Mucosa of descending colon (tissue), 3 donors: ENCODE data around the gene GPANK1. TPM values are rescaled to one million over a fixed set of nuclear protein-coding genes. Genes with fewer than 3 reads are reported as not detected.

Experiments used
- ATAC-seq: fragments of 200-7000 bp; cut with Tn5 transposase; one replicate; pipeline ENCODE4 v1.9.1; 2020; ENCODE audit warnings: mild to moderate bottlenecking, moderate library complexity
- DNase-seq, 3 donors: peaks; one replicate each; pipeline ENCODE4 v3.0.0-alpha.2; 2020
- H3K36me3 ChIP-seq: fragments of 200-600 bp; one replicate; pipeline ENCODE4 v1.8.0; 2021; ENCODE audit warnings: low read depth, mild to moderate bottlenecking
- H3K4me1 ChIP-seq: fragments of 200-600 bp; one replicate; pipeline ENCODE4 v1.8.0; 2021; ENCODE audit warnings: low read depth, mild to moderate bottlenecking
- H3K4me3 ChIP-seq: fragments of 200-600 bp; one replicate; pipeline ENCODE4 v1.8.0; 2021; ENCODE audit warnings: mild to moderate bottlenecking
- H3K9me3 ChIP-seq: fragments of 200-600 bp; one replicate; pipeline ENCODE4 v1.8.0; 2021; ENCODE audit warnings: mild to moderate bottlenecking
- intact Hi-C, 2 donors: fragments of 100-400 bp; cut with DNase I in 1 of 2; cut with micrococcal nuclease in 1 of 2; formaldehyde crosslinking; loops; one replicate each; pipeline versions ENCODE4 v1.11.0 to v1.11.1; 2022; cut with DNase I, micrococcal nuclease
- total RNA-seq, 3 donors: library from RNA; stranded (reverse); fragmentation: NEBNext Ultra II Directional in 2 of 3; extraction: Animal tissue kit (Norgen Biotek cat#: 25700) in 2 of 3; gene quantifications; one replicate each; pipeline versions ENCODE4 v1.2.1 to v1.2.4, GENCODE V29; 2021 to 2023
- TF ChIP-seq, protein P1 (sequence below): fragments of 200-600 bp; IDR thresholded peaks from one replicate; pipeline ENCODE4 v1.8.0; 2022; ENCODE audit warnings: antibody characterized with exemption, mild to moderate bottlenecking
- donor health status: DM: no; HTN: no; CAD: no; lungs with moderate emphysema.
- donor health status: DM: no; HTN: no; CAD: no.
- donor health status: DM: no; HTN: yes; CAD: no.

The GPANK1 gene
- total RNA-seq, 3 donors from 2014 or later = 13.4 to 17.7 (median 17.4) TPM

DNA sequence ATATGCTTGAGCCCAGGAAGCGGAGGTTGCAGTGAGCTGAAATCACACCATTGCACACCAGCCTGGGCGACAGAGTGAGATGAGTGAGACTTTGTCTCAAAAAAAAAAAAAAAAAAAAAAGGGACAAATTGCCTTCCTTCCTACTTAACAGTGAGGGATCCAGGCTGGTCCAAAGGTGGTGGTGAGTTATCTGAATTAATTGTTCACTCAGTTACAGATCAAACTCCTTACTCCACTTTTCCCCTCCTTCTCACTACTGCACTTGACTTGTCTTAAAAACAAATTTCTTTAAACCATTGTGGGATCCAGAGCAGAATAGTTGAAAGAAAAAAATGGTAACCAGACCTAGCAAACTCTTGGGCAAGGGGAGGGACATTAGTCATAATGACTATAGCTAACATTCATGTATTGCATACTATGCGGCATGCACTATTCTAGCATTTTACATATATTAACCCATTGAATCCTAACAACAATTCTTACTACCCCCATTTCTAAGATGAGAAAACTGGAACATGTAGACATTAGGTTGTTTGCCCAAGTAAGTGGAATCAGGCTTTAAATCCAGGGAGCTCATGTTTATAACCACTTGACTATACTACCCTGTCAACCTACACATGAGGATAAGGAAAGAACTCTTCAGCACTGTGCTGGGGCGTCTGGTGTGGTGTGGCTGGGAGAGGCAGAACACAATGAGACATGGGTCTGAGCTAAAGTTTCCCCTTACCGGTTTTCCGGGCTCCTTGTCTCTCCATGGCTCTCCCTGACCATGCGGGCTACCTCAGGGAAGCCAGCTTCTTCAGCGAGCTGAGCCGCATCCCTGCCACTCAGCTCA lies 1.5 kb downstream of the GPANK1 start:
- no peaks in the 10 kb centered on the region for H3K9me3 ChIP-seq
- H3K36me3 ChIP-seq = no peaks in the 10 kb centered on the region
- DNase-seq = no peak
- H3K4me1 ChIP-seq = peaks cover 42% of the 10 kb centered on the region
- intact Hi-C loops = no loop called here
- H3K4me3 ChIP-seq = no peak overlapping the region
- ATAC-seq = no peak
- TF ChIP-seq, protein P1, sequence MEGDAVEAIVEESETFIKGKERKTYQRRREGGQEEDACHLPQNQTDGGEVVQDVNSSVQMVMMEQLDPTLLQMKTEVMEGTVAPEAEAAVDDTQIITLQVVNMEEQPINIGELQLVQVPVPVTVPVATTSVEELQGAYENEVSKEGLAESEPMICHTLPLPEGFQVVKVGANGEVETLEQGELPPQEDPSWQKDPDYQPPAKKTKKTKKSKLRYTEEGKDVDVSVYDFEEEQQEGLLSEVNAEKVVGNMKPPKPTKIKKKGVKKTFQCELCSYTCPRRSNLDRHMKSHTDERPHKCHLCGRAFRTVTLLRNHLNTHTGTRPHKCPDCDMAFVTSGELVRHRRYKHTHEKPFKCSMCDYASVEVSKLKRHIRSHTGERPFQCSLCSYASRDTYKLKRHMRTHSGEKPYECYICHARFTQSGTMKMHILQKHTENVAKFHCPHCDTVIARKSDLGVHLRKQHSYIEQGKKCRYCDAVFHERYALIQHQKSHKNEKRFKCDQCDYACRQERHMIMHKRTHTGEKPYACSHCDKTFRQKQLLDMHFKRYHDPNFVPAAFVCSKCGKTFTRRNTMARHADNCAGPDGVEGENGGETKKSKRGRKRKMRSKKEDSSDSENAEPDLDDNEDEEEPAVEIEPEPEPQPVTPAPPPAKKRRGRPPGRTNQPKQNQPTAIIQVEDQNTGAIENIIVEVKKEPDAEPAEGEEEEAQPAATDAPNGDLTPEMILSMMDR = no peak

DNA sequence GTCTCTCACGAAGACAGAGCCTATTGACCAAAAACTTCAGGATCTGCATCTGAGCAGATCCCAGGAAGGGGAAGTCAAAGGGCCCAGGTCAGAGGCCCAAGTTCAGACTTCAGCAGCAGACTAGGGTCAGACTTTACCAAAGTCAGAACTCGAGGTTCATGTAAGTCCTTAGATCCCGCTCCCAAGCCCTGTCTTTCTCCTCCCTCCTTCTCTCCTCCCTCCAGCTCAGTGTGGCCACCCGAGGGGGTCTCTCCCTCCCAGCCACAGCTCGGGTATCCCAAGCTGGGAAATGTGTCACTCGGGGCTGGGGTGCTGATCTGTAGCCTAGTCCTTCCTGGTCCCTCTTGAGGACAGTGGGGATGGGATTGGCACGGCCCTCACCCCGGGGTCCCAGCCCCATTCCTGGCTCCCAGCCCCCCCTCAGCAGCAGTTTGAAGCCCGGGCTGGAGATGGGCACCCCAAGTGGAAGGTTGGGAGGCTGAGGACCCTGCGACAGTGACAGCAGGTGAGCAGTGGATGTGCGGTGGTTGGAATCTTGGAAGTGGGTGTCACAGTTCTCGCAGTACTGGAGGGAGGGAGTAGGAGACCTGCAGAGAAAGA lies 2.6 kb downstream of the GPANK1 start:
- H3K9me3 ChIP-seq = no peaks in the 10 kb centered on the region
- no peak overlapping the region for H3K4me3 ChIP-seq
- TF ChIP-seq, protein P1 = no peak
- peaks cover 45% of the 10 kb centered on the region for H3K4me1 ChIP-seq
- DNase-seq = no peak
- intact Hi-C loops = no loop called here
- no peaks in the 10 kb centered on the region for H3K36me3 ChIP-seq
- ATAC-seq = no peak

DNA sequence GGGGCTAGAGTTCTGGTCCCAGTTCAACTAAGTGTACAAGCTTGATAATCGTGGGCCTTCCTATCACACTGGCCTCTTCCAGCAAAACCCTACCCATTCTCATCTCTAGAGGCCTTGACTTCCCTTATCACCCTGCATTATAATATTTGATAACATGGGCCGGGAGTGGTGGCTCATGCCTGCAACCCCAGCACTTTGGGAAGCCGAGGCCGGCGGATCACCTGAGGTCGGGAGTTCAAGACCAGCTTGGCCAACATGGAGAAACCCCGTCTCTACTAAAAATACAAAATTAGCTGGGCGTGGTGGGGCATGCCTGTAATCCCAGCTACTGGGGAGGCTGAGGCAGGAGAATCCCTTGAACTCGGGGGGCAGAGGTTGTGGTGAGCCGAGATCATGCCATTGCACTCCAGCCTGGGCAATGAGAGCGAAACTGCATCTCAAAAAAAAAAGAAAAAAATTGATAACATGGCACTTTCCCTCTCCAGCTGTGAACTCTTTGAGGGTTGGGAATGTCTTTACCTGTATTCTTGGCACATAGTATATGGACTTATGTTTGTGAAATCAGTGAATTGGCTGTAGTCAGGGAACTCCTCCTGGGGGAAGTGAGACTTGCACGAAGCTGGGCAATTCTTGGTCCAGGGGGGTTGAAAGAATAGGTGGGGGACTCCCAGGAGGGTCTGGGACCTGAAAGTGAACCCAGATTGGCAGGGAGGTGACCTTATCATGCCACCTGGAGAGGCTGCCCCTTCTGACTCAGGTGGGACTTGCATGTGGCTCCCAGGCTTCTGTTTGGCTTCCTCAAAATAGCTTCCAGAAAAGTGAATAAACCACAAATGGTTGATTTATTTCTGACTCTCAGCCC lies 3.3 kb downstream of the GPANK1 start:
- DNase-seq (no peak), ATAC-seq (no peak)
- no peak overlapping the region for H3K4me3 ChIP-seq
- H3K36me3 ChIP-seq = no peaks in the 10 kb centered on the region
- peaks cover 37% of the 10 kb centered on the region for H3K4me1 ChIP-seq
- TF ChIP-seq, protein P1 = no peak
- H3K9me3 ChIP-seq = no peaks in the 10 kb centered on the region
- intact Hi-C loops = no loop called here

DNA sequence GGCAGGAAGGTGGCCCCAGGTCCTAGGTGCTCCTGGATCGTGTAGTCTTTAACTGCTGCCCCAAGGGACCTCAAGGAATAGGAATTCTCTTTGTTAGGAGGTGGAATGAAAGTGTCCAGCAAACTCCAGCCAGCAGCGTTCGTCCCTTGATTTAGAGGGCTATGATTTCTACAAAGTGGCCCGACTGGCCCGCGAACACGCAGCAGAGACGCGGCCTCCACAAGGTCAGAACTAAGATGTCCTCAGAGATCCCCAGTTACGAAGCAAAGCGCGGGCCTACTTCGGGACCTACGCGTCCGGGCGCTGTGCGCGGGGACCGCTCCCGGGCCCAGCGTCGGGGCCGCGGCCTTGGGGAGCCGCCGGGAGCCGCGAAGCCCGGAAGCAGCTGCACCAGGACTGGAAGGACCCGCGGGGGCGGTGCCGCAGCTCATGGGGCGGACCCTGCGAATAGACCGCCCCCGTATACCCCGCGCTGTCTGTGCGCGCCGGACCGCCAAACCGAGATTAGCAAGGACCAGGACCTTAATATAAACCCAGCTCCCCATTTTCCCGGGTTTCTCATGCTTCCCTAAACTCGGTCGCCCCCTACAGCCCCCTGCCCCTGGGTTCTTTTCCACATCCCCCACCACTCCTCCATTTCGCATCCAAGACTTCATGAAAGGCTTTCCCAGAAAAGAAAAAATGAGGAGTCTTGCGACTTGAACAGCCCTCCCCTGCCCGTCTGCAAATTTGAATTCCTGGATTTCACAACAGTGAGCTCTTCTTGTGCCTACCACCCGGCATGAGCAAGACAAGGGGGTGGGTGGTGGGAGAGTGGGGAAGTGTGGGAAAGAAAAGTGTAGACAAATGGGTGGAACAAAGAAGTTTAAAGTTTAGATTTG lies 4.2 kb downstream of the GPANK1 start, which contains the start of gene C6orf47:
TSS of gene C6orf47 (minus strand) at position 398 of the 881 bp plus-strand sequence. CDS start 831 bp downstream, outside the sequence.
- peak within 1 kb of the TSS; percentile 59 for H3K4me3 ChIP-seq
- DNase-seq (peak; percentile 89 to 93 (median 91)), ATAC-seq (peak; percentile 81)
- intact Hi-C loops = no loop called here
- no peaks in the 10 kb centered on the region for H3K36me3 ChIP-seq
- H3K9me3 ChIP-seq = no peaks in the 10 kb centered on the region
- TF ChIP-seq, protein P1 = no peak
- peaks cover 44% of the 10 kb centered on the region for H3K4me1 ChIP-seq
